Measurements from ENCODE around the gene RNF207. TPM values are rescaled to one million over a fixed set of nuclear protein-coding genes. Genes with fewer than 3 reads are reported as not detected.

Gene RNF207
- total and polyA plus RNA-seq, 2 of the 8 experiments (the other 6 are each of a cell fraction or from before 2014, with no cell fraction given), result 3.9 to 5.4 TPM

DNA sequence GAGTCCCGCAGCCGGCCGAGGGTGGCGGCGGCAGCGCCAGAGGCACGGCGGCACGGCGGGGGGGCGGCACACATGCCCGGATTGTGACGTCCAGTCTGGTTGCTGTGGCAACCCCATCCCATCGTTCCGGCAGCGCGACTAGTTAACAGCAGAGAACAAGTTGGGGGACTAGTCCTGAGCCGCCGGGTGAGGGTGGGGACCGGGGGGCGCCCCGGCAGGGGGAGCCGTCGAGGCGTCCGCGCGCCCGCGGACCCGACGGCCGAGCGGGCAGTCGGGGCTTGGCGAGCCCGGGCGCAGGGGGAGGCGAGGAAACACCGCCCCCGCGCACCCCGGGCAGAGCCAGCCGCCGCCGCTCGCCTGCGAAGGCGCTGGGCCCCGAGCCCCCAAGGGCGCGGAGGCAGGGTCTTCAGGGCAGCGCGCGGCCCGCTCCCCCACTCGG lies 25.6 kb upstream of the RNF207 start, which contains the start of gene CHD5 (continued):
- TF ChIP-seq CTCF (IDR thresholded peaks at IDR 0.05; ENCODE audit: control extremely low read depth in 1 of 3, insufficient read depth in 1 of 3, low read depth in 1 of 3, low read length in 3 of 3) (peak; percentile 6 to 17 (median 9); a peak in 3 of 4 replicates), PHF8 (conservative IDR thresholded peaks at IDR 0.05; ENCODE audit: low read depth, low read length) (no peak), HDAC2 (IDR thresholded peaks at IDR 0.05; ENCODE audit: borderline replicate concordance in 1 of 2, low read depth in 2 of 2, low read length in 2 of 2) (no peak), RBBP5 (IDR thresholded peaks at IDR 0.05; ENCODE audit: borderline replicate concordance, low read depth, low read length) (0 out of 2 replicates have a peak, but pooled peaks have one; percentile 11), SUZ12 (IDR thresholded peaks at IDR 0.05; ENCODE audit: low read length) (0 out of 2 replicates have a peak, but pooled peaks have one; percentile 34), KDM4A (IDR thresholded peaks at IDR 0.05; ENCODE audit: low read depth, low read length, severe bottlenecking) (no peak), EGR1 (IDR thresholded peaks at IDR 0.05; ENCODE audit: borderline replicate concordance, low read depth, low read length) (peak; percentile 15; the same call in 1 of the 2 replicates), RAD21 (IDR thresholded peaks at IDR 0.05 in 1 of 2, conservative IDR thresholded peaks at IDR 0.05 in 1 of 2; ENCODE audit: low read depth in 2 of 2, low read length in 2 of 2) (peak in 1 of 2 experiments; percentile 25; a peak in 1 of 4 replicates), SIRT6 (IDR thresholded peaks at IDR 0.05; ENCODE audit: low read length) (no peak), GTF2F1 (IDR thresholded peaks at IDR 0.05; ENCODE audit: borderline replicate concordance, low read depth, low read length) (no peak), CREB1 (IDR thresholded peaks at IDR 0.05) (peak; percentile 55), POU5F1 (IDR thresholded peaks at IDR 0.05; ENCODE audit: low read depth, low read length) (no peak), ZNF274 (IDR thresholded peaks at IDR 0.05; ENCODE audit: borderline replicate concordance, extremely low read depth, low read length) (no peak), BRCA1 (IDR thresholded peaks at IDR 0.05; ENCODE audit: low read depth, low read length) (peak; percentile 66), YY1 (IDR thresholded peaks at IDR 0.05; ENCODE audit: low read depth, low read length) (no peak), TBP (IDR thresholded peaks at IDR 0.05; ENCODE audit: low read depth, low read length) (no peak), SAP30 (IDR thresholded peaks at IDR 0.05; ENCODE audit: insufficient read depth, insufficient replicate concordance, low read length) (no peak), JUN (IDR thresholded peaks at IDR 0.05; ENCODE audit: low read depth, low read length) (no peak), SP1 (IDR thresholded peaks at IDR 0.05; ENCODE audit: low read depth, low read length) (no peak)
- TF ChIP-seq, protein P1, sequence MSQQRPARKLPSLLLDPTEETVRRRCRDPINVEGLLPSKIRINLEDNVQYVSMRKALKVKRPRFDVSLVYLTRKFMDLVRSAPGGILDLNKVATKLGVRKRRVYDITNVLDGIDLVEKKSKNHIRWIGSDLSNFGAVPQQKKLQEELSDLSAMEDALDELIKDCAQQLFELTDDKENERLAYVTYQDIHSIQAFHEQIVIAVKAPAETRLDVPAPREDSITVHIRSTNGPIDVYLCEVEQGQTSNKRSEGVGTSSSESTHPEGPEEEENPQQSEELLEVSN (IDR thresholded peaks at IDR 0.05), result no peak
- TF ChIP-seq, protein P2, sequence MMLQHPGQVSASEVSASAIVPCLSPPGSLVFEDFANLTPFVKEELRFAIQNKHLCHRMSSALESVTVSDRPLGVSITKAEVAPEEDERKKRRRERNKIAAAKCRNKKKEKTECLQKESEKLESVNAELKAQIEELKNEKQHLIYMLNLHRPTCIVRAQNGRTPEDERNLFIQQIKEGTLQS (IDR thresholded peaks at IDR 0.05; ENCODE audit: insufficient read depth, low read depth, low read length), result no peak
